ENCODE data around the gene XXYLT1. TPM values are rescaled to one million over a fixed set of nuclear protein-coding genes. Genes with fewer than 3 reads are reported as not detected.

Gene XXYLT1
- total RNA-seq, 1 experiment from 2014 or later = 23.4 TPM

DNA sequence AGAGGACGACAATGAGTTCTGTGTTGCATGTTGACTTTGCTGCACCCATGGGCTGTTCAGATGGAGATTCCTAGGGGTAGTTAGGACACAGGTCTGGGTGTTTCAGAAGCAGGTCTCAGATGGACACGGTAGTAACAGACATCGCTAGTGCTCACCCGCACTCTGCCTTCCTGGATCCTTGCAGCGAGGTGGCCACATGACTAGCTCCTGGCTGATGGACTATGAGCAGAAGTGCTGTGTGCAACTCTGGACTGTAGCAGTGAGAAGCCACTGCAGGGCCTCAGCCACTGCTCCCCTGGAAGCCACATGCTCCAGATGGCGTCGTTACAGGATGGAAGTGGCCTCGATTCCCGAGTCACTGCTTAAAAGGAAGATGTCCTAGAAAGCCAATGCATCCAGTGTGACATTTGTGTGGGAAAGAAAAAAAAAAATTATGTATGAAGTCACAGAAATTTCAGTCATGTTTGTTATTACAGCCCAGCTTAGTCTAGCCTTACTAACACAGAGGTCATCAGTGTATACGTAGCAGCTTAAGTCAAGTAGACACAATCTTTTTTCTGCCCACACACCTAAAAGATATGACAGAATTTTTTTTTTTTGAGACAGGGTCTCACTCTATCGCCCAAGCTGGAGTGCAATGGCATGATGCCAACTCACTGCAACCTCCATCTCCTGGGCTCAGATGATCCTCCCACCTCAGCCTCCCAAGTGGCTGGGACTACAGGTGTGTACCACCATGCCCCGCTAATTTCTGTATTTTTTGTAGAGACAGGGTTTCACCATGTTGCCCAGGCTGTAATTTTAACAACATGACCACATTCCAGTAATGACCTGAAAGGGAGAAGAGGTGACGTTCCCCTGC is 95.3 kb downstream of the XXYLT1 start (continued):
- TF ChIP-seq ZSCAN18 (CRISPR knock-in tag; IDR thresholded peaks at IDR 0.05) = no peak
- no peak for TF ChIP-seq GTF2I (CRISPR knock-in tag; conservative IDR thresholded peaks at IDR 0.05)
- no peak for TF ChIP-seq CBFB (CRISPR knock-in tag; IDR thresholded peaks at IDR 0.05; ENCODE audit: low read depth)
- TF ChIP-seq, protein P1, sequence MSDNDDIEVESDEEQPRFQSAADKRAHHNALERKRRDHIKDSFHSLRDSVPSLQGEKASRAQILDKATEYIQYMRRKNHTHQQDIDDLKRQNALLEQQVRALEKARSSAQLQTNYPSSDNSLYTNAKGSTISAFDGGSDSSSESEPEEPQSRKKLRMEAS (CRISPR knock-in tag; IDR thresholded peaks at IDR 0.05) = no peak

GRCh38 chr3:195175076-195175475 is 95.9 kb downstream of the XXYLT1 start:
- DNase-seq (ENCODE audit: low spot score) = no peak
- Mint-ChIP-seq H3K36me3 (peaks cover 8% of the 10 kb centered on the region), H3K4me1 (peaks cover 30% of the 10 kb centered on the region), H3K27me3 (ENCODE audit: low read depth) (no peaks in the 10 kb centered on the region), H3K9me3 (no peaks in the 10 kb centered on the region), H3K4me3 (no peak overlapping the region), H3K27ac (no peak overlapping the region)
- ChIA-PET CTCF (interaction anchor here (0.9 kb wide), 1 partner anchor 20 kb away, joined by 5 read pairs; no protein-coding TSS in a partner anchor), POLR2A (interaction anchor here (0.6 kb wide), 1 partner anchor 446 kb away, joined by 3 read pairs; no protein-coding TSS in a partner anchor)
- TF ChIP-seq, protein P2, sequence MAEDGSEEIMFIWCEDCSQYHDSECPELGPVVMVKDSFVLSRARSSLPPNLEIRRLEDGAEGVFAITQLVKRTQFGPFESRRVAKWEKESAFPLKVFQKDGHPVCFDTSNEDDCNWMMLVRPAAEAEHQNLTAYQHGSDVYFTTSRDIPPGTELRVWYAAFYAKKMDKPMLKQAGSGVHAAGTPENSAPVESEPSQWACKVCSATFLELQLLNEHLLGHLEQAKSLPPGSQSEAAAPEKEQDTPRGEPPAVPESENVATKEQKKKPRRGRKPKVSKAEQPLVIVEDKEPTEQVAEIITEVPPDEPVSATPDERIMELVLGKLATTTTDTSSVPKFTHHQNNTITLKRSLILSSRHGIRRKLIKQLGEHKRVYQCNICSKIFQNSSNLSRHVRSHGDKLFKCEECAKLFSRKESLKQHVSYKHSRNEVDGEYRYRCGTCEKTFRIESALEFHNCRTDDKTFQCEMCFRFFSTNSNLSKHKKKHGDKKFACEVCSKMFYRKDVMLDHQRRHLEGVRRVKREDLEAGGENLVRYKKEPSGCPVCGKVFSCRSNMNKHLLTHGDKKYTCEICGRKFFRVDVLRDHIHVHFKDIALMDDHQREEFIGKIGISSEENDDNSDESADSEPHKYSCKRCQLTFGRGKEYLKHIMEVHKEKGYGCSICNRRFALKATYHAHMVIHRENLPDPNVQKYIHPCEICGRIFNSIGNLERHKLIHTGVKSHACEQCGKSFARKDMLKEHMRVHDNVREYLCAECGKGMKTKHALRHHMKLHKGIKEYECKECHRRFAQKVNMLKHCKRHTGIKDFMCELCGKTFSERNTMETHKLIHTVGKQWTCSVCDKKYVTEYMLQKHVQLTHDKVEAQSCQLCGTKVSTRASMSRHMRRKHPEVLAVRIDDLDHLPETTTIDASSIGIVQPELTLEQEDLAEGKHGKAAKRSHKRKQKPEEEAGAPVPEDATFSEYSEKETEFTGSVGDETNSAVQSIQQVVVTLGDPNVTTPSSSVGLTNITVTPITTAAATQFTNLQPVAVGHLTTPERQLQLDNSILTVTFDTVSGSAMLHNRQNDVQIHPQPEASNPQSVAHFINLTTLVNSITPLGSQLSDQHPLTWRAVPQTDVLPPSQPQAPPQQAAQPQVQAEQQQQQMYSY (CRISPR knock-in tag; IDR thresholded peaks at IDR 0.05) = no peak
- no peak for ATAC-seq

- ChIA-PET CTCF (interaction anchor here (1.2 to 1.4 kb wide), 2 partner anchors 30 to 486 kb away, joined by 3 read pairs; no protein-coding TSS in a partner anchor), POLR2A (interaction anchor here (1.1 kb wide), 1 partner anchor 501 kb away, joined by 3 read pairs; the partner anchor contains the start of gene LSG1)
- Mint-ChIP-seq H3K4me3 (no peak overlapping the region), H3K4me1 (peaks cover 20% of the 10 kb centered on the region), H3K27ac (no peak overlapping the region), H3K9me3 (no peaks in the 10 kb centered on the region), H3K27me3 (ENCODE audit: low read depth) (no peaks in the 10 kb centered on the region), H3K36me3 (peaks cover 7% of the 10 kb centered on the region)
- ATAC-seq = no peak; the same call in 1 of the 2 replicates
- no peak for DNase-seq (ENCODE audit: low spot score)
- no peak for TF ChIP-seq STAT6 (CRISPR knock-in tag; conservative IDR thresholded peaks at IDR 0.05; ENCODE audit: low read depth)
- no peak for TF ChIP-seq E2F5 (CRISPR knock-in tag; IDR thresholded peaks at IDR 0.05)
- no peak for TF ChIP-seq SMAD4 (CRISPR knock-in tag; IDR thresholded peaks at IDR 0.05)
- TF ChIP-seq ZNF423 (CRISPR knock-in tag; IDR thresholded peaks at IDR 0.05) = no peak
- TF ChIP-seq NFE2L1 (CRISPR knock-in tag; IDR thresholded peaks at IDR 0.05) = no peak
- TF ChIP-seq ATF6 (CRISPR knock-in tag; IDR thresholded peaks at IDR 0.05) = no peak
- TF ChIP-seq, protein P3, sequence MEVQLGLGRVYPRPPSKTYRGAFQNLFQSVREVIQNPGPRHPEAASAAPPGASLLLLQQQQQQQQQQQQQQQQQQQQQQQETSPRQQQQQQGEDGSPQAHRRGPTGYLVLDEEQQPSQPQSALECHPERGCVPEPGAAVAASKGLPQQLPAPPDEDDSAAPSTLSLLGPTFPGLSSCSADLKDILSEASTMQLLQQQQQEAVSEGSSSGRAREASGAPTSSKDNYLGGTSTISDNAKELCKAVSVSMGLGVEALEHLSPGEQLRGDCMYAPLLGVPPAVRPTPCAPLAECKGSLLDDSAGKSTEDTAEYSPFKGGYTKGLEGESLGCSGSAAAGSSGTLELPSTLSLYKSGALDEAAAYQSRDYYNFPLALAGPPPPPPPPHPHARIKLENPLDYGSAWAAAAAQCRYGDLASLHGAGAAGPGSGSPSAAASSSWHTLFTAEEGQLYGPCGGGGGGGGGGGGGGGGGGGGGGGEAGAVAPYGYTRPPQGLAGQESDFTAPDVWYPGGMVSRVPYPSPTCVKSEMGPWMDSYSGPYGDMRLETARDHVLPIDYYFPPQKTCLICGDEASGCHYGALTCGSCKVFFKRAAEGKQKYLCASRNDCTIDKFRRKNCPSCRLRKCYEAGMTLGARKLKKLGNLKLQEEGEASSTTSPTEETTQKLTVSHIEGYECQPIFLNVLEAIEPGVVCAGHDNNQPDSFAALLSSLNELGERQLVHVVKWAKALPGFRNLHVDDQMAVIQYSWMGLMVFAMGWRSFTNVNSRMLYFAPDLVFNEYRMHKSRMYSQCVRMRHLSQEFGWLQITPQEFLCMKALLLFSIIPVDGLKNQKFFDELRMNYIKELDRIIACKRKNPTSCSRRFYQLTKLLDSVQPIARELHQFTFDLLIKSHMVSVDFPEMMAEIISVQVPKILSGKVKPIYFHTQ (CRISPR knock-in tag; IDR thresholded peaks at IDR 0.05) = no peak
- TF ChIP-seq, protein P2 (CRISPR knock-in tag; IDR thresholded peaks at IDR 0.05) = no peak
Measured at GRCh38 chr3:195173657-195174056, 97.3 kb downstream of the XXYLT1 start.

Data from WTC11 (cell line).